GM12872 (cell line): ENCODE results near the gene GPR142.

Experiments
- TF ChIP-seq, protein P1 (sequence below): IDR thresholded peaks from 3 replicates; pipeline ENCODE4 v1.5.1; 2011; ENCODE audit warnings: low read depth, mild to moderate bottlenecking, low read length, moderate library complexity; ENCODE audit not compliant: insufficient read depth

The GPR142 gene

DNA sequence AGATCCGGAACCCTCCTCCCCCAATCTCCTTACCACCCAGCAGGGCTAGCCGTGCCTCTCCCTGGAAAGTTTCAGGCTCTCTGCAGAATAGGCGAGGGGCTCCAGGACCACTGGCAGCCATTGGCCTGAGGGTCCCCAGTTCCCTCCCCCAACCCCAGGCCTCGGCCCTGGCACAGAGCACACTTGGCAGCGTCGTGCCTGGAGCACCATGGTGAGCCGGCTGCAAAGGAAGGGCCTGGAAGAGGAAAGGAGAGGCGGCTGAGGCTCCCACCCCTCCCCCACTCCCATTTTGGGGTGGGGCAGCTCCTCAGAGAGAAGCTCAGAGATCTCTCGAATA lies 5.3 kb upstream of the GPR142 start:
- TF ChIP-seq, protein P1, sequence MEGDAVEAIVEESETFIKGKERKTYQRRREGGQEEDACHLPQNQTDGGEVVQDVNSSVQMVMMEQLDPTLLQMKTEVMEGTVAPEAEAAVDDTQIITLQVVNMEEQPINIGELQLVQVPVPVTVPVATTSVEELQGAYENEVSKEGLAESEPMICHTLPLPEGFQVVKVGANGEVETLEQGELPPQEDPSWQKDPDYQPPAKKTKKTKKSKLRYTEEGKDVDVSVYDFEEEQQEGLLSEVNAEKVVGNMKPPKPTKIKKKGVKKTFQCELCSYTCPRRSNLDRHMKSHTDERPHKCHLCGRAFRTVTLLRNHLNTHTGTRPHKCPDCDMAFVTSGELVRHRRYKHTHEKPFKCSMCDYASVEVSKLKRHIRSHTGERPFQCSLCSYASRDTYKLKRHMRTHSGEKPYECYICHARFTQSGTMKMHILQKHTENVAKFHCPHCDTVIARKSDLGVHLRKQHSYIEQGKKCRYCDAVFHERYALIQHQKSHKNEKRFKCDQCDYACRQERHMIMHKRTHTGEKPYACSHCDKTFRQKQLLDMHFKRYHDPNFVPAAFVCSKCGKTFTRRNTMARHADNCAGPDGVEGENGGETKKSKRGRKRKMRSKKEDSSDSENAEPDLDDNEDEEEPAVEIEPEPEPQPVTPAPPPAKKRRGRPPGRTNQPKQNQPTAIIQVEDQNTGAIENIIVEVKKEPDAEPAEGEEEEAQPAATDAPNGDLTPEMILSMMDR: no peak

DNA sequence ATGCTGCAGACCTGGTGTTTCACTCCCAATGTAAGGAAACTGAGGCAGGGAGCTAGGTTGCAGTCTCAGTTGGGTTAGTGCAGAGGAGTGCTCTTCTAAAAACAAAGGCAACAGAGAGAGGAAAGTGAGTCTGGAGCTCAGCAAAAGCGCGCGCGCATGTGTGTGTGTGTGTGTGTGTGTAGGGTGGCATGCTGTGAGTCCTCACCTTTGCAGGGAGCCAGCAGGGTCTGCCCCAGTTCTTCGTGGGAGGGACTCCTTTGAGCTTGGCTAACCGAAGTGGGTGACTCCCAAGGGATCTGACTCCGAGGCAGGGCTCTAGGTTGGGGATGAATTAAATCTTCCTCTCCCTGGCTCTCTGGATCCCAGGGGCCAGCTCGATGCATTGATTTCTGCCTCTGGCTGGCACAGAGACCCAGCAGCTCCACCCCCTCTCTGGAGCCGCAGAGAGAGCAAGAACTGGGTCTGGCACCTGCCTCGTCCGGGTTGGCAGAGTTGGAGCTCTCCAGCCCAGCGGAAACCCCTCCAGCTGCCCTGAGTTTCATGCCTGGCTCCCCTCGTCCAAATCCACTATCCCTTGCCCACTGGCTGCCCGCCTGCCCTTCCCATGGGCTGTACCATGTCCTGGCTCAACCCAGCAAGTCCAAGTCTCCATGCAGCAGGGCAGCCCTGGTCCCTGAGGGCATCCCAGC lies 4.4 kb upstream of the GPR142 start:
- TF ChIP-seq, protein P1: no peak

DNA sequence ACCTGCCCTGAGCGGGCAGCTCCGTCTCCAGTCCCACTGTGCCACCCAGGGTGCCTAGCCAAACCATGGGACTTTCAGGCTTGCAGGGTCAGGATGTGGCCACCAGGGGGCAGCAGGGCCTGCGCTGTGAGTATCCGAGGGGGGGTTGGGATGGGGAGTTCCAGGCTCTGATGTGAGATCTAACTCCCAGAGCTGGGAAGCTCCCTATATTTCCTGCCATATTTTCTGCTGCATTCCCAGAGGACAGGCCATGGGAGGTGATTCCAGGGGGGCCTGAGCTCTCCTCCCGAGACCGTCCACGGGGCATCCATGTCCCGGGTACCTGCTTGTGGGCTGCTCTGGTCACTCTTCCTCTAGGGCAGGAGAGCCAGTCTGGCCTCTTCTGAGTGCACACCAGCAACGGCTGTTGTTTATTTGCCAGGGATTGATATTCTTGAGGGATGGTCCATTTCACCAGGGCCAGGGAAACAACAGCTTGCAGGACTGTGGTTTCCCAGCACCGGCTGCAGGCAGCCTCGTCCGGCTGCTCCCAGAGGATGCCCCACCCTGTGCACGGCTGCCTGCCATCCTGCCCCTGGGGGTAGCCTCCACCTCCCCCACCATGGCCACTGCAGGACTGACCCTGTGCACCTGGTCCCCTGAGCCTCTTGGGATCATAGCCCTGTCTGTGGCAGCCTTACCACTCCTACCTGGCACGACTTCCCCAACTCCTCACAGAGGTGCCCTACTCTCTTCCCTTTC lies 1.2 kb downstream of the GPR142 start:
- TF ChIP-seq, protein P1: peak; percentile 95

DNA sequence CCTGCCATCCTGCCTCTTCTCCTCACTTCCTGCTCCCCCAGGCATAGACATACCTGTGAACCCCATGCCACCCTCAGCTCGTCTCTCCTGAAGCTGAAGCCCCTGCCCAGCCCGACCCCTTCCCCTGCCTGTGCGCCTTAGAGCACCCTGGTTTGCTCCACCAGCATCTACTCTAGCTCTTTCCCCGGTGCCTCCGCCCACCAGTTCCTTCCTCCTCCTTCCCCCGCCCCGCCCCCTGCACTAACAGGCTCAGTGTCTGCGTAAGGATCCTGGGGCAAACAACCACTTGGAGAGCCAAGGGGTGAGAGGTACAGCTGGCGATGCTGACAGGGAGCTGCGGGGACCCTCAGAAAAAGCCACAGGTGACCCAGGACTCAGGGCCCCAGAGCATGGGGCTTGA lies 1.9 kb downstream of the GPR142 start:
- TF ChIP-seq, protein P1: no peak

DNA sequence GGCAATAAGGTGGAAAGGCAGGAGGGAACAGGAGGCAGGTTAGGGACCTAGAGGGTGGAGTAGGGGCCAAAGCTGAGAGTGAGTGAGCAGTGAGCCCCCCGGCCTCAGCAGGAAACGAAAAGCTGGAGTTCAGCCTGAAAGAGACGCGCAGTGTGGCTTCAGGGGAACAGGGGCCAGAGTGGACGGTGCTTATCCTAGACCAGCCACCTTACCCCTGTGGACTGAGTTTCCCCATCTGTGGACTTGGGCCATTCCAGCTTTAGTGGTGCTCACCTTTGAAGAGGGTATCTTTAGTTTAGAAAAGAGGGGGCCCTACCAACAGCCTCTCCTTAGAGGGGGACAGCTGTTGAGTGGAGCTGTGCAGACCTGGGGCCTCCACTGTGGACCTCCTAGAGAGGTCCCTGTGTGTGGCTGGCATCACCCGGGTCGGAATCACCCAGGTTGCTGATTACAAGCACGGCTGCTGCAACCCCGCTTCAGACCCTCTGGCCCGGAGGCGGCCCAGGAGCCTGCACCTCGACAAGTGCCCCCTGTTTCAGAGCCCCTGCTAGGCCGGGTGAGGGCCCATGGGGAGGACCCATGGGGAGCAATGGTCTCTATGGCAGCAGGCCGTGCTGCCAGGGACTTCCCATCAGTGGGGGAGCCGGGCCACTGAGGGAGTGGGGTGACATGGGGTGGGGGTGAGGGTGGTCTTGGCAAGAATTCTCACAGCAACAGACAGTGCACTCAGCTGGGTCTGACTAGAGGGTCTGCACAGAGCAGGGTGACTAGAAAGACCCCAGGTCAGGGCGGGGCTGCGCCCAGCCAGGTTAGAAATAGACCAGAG lies 2.6 kb downstream of the GPR142 start:
- TF ChIP-seq, protein P1: no peak

DNA sequence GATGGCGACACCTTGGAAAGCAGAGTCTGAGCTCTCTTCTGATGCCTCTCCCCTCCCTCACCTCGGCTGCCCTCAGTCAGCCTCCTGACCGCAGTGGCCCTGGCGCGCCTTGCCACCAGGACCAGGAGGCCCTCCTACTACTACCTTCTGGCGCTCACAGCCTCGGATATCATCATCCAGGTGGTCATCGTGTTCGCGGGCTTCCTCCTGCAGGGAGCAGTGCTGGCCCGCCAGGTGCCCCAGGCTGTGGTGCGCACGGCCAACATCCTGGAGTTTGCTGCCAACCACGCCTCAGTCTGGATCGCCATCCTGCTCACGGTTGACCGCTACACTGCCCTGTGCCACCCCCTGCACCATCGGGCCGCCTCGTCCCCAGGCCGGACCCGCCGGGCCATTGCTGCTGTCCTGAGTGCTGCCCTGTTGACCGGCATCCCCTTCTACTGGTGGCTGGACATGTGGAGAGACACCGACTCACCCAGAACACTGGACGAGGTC lies 4.4 kb downstream of the GPR142 start:
- TF ChIP-seq, protein P1: no peak

DNA sequence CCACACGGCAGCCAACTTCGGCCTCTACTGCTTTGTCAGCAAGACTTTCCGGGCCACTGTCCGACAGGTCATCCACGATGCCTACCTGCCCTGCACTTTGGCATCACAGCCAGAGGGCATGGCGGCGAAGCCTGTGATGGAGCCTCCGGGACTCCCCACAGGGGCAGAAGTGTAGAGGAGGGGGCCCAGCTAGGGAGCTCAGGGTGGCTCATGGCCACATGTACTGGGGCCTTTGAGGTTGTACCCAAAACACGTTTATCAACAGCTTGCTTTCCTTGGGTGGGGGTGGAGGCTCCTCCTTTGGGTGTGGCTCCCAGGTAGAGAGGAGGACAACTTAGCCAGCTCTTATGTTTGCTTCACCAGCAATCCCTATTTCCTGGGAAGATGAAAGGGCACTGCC lies 5.1 kb downstream of the GPR142 start:
- TF ChIP-seq, protein P1: no peak
